ENCODE data around the gene KLF13. TPM values are rescaled to one million over a fixed set of nuclear protein-coding genes. Genes with fewer than 3 reads are reported as not detected.

Gene KLF13
- total and polyA plus RNA-seq, 10 of the 15 experiments (the other 5 are each of a cell fraction or from before 2014, with no cell fraction given) = 20.3 to 109 (median 51.4) TPM

DNA sequence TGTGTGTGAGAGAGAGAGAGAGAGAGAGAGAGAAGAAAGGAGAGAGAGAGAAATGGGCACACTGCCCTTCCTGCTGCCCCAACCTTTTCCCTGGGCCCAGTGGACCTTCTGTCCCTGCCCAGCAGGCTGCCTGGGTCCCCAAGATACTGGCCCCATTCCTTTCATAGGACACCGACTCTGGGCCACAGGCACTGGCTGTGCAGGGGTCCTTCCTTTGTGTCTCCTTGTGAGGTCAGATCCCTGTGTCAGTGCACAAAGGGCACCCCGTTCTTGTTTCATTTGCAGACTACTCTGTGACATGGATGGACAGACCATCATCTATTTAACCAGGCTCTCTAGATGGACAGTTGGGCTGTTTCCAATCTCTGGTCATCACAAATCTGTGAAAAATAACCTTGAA lies 21.3 kb upstream of the KLF13 start:
- SMC1A ChIA-PET (ENCODE audit: uncharacterized antibody, unreplicated experiment) = interaction anchor here (1.0 to 1.2 kb wide), 2 partner anchors 42 to 61 kb away, joined by 3 read pairs; no protein-coding TSS in a partner anchor
- DNase-seq (ENCODE audit: low read depth, low spot score) (no peak), FAIRE-seq (no peak), ATAC-seq (no peak)
- POLR2A ChIA-PET = no interaction called here
- Histone ChIP-seq H3K9me3 (replicated peaks; ENCODE audit: control insufficient read depth, insufficient read depth, low read length) (no peaks in the 10 kb centered on the region), H3K4me2 (ENCODE audit: control insufficient read depth, insufficient read depth) (no peak overlapping the region), H3K27me3 (replicated peaks in 1 of 2; ENCODE audit: control insufficient read depth in 2 of 2, insufficient read depth in 2 of 2, low read length in 1 of 2) (no peaks in the 10 kb centered on the region), H4K20me1 (ENCODE audit: control insufficient read depth, insufficient read depth) (no peaks in the 10 kb centered on the region), H3K27ac (ENCODE audit: control insufficient read depth, insufficient read depth) (no peak overlapping the region), H3K79me2 (ENCODE audit: control insufficient read depth, insufficient read depth, low read length) (no peaks in the 10 kb centered on the region), H3K4me1 (ENCODE audit: control insufficient read depth, insufficient read depth, low read length) (peaks cover 28% of the 10 kb centered on the region), H2AFZ (ENCODE audit: control insufficient read depth, low read depth, low read length) (no peak overlapping the region), H3K36me3 (ENCODE audit: control insufficient read depth in 2 of 2, insufficient read depth in 2 of 2, low read length in 1 of 2) (no peaks in the 10 kb centered on the region), H3K9ac (ENCODE audit: control insufficient read depth, insufficient read depth, low read length) (no peak overlapping the region), H3K4me3 (no peak overlapping the region)
- in situ Hi-C loops (cut with MboI) = no loop called here
- no TSS peak for BruUV-seq (replicated peaks)
- CTCF ChIA-PET = interaction anchor here (1.1 kb wide), 2 partner anchors 8 to 21 kb away, joined by 3 to 5 read pairs; no protein-coding TSS in a partner anchor
- WGBS (ENCODE audit: insufficient coverage, insufficient replicate concordance, low lambda C conversion rate, missing lambda C conversion rate) = 84% methylated on average over 2 of the region's 2 CpGs
- RAD21 ChIA-PET (ENCODE audit: unreplicated experiment) = no interaction called here
- intact Hi-C loops (cut with micrococcal nuclease; ENCODE audit: unreplicated experiment) = loop anchor here (5.0 kb wide), 1 partner anchor 38 kb away; no protein-coding TSS in a partner anchor
- no peak for TF ChIP-seq HDAC2 (IDR thresholded peaks at IDR 0.05)
- no peak for TF ChIP-seq ZNF622 (IDR thresholded peaks at IDR 0.05)
- TF ChIP-seq TCF3 (IDR thresholded peaks at IDR 0.05; ENCODE audit: borderline replicate concordance, insufficient read depth, low read depth, low read length) = no peak
- TF ChIP-seq CHD4 (IDR thresholded peaks at IDR 0.05) = no peak
- no peak for TF ChIP-seq KAT2A (conservative IDR thresholded peaks at IDR 0.05; ENCODE audit: control insufficient read depth, low read depth, low read length)
- TF ChIP-seq POLR2AphosphoS5 (IDR thresholded peaks at IDR 0.05; ENCODE audit: low read length) = no peak
- TF ChIP-seq NFYB (IDR thresholded peaks at IDR 0.05; ENCODE audit: insufficient read depth, low read depth, low read length) = no peak
- no peak for TF ChIP-seq CBFB (IDR thresholded peaks at IDR 0.05; ENCODE audit: low read depth)
- TF ChIP-seq SKIL (IDR thresholded peaks at IDR 0.05; ENCODE audit: low read depth, poor library complexity, severe bottlenecking) = no peak
- no peak for TF ChIP-seq SMC3 (IDR thresholded peaks at IDR 0.05; ENCODE audit: borderline replicate concordance, low read length)
- TF ChIP-seq SUZ12 (IDR thresholded peaks at IDR 0.05; ENCODE audit: unreplicated experiment) = no peak
- no peak for TF ChIP-seq SREBF2 (IDR thresholded peaks at IDR 0.05; ENCODE audit: low read length)
- TF ChIP-seq CTCF (IDR thresholded peaks at IDR 0.05 in 2 of 3, conservative IDR thresholded peaks at IDR 0.05 in 1 of 3; ENCODE audit: control insufficient read depth in 2 of 3, extremely low read depth in 1 of 3, insufficient read depth in 1 of 3, low read depth in 3 of 3, low read length in 3 of 3) = no peak
- TF ChIP-seq ZBTB40 (IDR thresholded peaks at IDR 0.05; ENCODE audit: borderline replicate concordance) = no peak
- TF ChIP-seq CBX3 (IDR thresholded peaks at IDR 0.05; ENCODE audit: borderline replicate concordance, low read depth) = no peak
- no peak for TF ChIP-seq NFYA (IDR thresholded peaks at IDR 0.05; ENCODE audit: borderline replicate concordance, low read depth, low read length)
